Measurements from ENCODE around the gene PUS7.
"Not testable (repeated sequence)": the region's sequence is repeated elsewhere in the genome, so short reads cannot be mapped to it uniquely, and the experiment has no call there.

PUS7 gene

GRCh38 chr7:105429746-105430612 is 92.1 kb downstream of the PUS7 start:
- TF ChIP-seq, protein P1, sequence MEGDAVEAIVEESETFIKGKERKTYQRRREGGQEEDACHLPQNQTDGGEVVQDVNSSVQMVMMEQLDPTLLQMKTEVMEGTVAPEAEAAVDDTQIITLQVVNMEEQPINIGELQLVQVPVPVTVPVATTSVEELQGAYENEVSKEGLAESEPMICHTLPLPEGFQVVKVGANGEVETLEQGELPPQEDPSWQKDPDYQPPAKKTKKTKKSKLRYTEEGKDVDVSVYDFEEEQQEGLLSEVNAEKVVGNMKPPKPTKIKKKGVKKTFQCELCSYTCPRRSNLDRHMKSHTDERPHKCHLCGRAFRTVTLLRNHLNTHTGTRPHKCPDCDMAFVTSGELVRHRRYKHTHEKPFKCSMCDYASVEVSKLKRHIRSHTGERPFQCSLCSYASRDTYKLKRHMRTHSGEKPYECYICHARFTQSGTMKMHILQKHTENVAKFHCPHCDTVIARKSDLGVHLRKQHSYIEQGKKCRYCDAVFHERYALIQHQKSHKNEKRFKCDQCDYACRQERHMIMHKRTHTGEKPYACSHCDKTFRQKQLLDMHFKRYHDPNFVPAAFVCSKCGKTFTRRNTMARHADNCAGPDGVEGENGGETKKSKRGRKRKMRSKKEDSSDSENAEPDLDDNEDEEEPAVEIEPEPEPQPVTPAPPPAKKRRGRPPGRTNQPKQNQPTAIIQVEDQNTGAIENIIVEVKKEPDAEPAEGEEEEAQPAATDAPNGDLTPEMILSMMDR (IDR thresholded peaks at IDR 0.05; ENCODE audit: borderline replicate concordance, control extremely low read depth, extremely low read depth, insufficient read depth, missing control alignments): peak; percentile 55
- peak; percentile 55 for DNase-seq (ENCODE audit: low spot score)
- in situ Hi-C loops (cut with MboI; ENCODE audit: low sequenced_read_pairs, unreplicated experiment): no loop called here

DNA sequence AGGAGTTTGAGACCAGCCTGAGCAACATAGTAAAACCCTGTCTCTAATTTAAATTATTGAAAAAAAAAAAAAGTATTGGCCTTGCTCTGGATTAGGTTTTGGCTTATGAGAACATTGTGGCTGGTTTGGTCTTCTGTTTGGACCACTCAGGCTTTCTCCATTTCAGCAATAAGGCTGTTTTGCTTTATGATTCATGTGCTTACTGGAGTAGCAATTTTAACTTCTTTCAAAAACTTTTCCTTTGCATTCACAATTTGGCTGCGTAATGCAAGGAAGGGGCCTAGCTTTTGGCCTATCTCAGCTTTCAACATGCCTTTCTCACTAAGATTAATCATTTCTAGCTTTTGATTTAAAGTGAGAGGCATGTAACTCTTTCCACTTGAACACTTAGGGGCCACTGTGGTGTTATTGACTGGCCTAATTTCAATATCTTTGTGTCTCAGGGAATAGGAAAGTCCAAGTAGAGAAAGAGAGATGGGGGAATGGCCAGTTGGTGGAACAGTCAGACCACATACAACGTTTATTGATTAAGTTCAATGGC is 95.4 kb downstream of the PUS7 start:
- TF ChIP-seq, protein P1 (IDR thresholded peaks at IDR 0.05; ENCODE audit: borderline replicate concordance, control extremely low read depth, extremely low read depth, insufficient read depth, missing control alignments): no peak
- DNase-seq (ENCODE audit: low spot score): no peak
- in situ Hi-C loops (cut with MboI; ENCODE audit: low sequenced_read_pairs, unreplicated experiment): no loop called here

GRCh38 chr7:105423987-105424386 is 98.1 kb downstream of the PUS7 start:
- in situ Hi-C loops (cut with MboI; ENCODE audit: low sequenced_read_pairs, unreplicated experiment): no loop called here

GRCh38 chr7:105413887-105414437 is 108.1 kb downstream of the PUS7 start:
- TF ChIP-seq, protein P1 (IDR thresholded peaks at IDR 0.05; ENCODE audit: borderline replicate concordance, control extremely low read depth, extremely low read depth, insufficient read depth, missing control alignments): no peak
- in situ Hi-C loops (cut with MboI; ENCODE audit: low sequenced_read_pairs, unreplicated experiment): no loop called here
- DNase-seq (ENCODE audit: low spot score): no peak

More at GRCh38 chr7:105423987-105424386, 98.1 kb downstream of the PUS7 start:
- TF ChIP-seq, protein P1 (IDR thresholded peaks at IDR 0.05; ENCODE audit: borderline replicate concordance, control extremely low read depth, extremely low read depth, insufficient read depth, missing control alignments): no peak
- no peak for DNase-seq (ENCODE audit: low spot score)

- DNase-seq (ENCODE audit: low spot score); in situ Hi-C loops (cut with MboI; ENCODE audit: low sequenced_read_pairs, unreplicated experiment): not testable (repeated sequence)
Measured at GRCh38 chr7:105410774-105411173, 111.3 kb downstream of the PUS7 start.

DNA sequence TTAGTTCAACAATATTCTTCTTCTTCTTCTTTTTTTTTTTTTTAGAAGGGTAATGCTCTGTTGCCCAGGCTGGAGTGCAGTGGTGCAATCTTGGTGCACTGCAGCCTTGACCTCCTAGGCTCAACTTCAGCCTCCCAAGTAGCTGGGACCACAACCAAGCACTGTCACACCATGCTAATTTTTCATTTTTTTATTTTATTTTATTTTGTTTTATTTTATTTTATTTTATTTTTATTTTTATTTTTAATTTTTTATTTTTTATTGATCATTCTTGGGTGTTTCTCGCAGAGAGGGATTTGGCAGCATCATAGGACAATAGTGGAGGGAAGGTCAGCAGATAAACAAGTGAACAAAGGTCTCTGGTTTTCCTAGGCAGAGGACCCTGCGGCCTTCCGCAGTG is 112.3 kb downstream of the PUS7 start:
- DNase-seq (ENCODE audit: low spot score); in situ Hi-C loops (cut with MboI; ENCODE audit: low sequenced_read_pairs, unreplicated experiment): not testable (repeated sequence)

- DNase-seq (ENCODE audit: low spot score): no peak
- in situ Hi-C loops (cut with MboI; ENCODE audit: low sequenced_read_pairs, unreplicated experiment): no loop called here
Measured at GRCh38 chr7:105408791-105409410, 113.2 kb downstream of the PUS7 start.

More at GRCh38 chr7:105408791-105409410, 113.2 kb downstream of the PUS7 start:
- TF ChIP-seq, protein P1 (IDR thresholded peaks at IDR 0.05; ENCODE audit: borderline replicate concordance, control extremely low read depth, extremely low read depth, insufficient read depth, missing control alignments): no peak

Data from GM13976 (cell line).